ENCODE data around the gene PLA2G6.

Gene PLA2G6

DNA sequence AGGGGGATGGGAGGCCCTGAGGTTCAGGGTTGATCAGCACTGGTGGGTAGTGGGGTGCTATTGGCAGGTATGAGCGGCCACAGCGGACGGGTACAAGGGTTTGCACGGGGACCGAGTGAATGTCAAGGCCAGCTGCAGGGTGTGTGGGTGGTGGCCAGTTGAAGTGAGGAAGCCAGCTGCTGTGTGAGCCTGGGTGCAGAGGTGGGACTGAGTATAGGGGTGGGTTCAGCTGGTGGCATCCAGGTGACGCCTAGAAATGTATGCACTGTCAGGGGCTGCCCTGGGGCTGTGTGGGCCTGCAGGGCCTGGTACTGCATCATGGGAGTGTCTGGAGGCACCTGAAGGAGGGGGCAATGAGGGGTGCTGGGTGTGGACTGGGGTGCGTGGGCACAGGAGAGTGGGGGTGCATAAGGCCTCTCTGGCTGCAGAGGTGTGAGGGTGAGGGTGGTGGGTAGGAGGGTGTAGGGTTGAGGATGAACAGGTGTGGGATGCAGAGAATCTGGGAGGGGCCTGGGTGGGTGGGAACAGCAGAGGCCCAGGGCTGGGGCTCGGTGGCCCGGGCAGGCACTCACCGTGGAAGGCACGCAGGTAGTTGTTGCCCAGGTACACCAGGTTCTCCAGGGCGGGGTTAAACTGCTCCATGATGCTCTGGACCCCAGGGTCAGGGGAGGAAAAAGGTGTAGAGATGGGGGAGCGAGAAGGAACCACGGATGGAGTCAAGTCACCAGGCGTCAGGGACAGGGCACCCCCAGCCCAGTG, 72.9 kb downstream of the PLA2G6 start:
- DNase-seq, result no peak

DNA sequence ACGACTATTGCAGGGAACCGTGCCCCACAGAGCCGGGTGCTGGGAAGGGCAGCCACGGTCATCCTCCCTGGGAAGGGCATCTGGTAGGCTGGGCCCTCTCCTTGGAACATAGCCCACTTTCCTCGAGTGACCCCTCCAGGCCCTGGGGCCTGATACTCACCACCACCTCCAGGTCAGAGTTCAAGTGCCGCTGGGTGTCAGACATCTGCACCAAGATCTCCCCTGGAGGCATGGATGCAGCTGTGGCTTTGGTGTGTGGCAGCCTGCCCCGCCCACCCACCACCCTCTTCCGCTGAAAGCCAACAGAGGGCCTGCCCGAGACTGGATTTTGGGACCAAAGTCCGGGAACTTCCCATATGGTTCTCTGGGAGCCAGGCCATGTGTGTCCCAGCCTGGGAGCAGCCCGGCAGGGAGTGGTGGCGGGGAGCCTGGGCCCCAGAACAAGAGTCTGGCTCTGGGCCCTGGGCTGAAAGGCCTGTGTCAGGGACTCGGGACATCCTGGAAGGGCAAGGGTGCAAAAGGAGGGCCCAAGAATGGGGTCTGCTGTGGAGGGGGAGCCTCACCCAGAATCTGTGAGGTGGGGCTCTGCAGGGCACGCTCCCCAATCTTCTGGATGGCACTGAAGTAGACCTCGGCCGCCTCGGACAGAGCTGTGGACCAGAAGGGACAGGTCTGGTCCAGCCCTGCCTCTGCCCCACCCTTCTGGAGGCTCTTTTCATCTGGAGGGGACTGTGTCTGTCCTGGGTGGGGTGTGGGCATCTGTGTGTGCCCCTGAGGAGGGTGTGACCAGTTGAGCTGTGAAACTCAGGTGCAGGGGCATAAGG, 73.7 kb downstream of the PLA2G6 start:
- no peak for DNase-seq

DNA sequence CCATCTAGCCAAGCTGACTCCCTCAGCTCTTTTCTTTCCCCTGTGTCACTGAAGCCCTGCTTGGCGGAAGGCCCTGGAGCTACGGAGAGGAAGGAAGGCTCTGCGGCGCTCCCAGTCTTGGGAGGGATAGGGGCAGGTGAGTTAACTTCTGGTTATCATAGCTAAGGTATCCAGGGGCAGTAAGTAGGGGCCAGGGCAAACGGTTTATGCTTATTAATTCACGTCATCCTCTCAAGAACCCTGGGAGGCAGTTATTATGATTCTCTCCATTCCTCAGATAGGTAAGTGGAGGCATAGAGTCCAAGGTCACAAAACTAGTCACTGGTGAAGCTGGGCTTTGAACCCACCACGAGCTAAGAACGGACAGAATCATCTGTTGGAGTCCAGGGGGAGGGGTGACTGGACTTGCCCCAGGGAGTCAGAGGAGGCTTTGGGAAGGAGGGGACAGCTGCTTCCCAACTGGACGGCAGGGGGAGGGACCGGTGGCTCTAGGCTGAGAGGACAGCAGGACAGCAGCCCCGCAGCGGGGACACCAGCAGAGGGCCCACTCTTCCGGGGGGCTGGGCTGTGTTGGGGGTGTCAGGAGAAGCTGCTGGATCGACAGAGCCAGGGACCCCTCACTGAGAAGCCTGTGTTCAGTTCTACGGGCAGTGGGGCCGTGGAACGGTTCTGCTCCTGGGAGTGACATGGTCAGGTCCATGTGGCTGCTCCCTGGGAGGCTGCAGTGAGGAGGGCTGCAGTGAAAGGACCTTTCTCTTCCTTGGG, 74.6 kb downstream of the PLA2G6 start:
- no peak for DNase-seq

DNA sequence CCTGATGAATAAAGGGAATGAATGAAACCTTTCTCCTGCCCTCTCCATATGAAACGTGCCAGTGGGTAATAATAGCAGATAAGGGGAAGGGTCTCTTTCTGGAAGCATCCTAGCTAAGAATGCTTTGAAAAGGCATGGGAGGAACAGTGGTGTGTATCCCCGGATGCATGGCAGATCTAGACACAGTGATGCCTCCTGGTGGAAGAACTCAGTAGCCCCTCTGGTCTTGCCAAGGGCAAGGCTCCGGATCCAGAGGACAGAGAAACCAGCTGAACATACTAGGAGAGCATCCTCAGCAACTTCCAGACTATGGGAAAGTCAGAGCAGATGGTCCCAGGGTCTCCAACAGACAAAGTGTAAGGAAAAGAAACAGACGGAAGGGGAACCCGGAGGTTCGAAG, 77.5 kb downstream of the PLA2G6 start:
- no peak for DNase-seq

DNA sequence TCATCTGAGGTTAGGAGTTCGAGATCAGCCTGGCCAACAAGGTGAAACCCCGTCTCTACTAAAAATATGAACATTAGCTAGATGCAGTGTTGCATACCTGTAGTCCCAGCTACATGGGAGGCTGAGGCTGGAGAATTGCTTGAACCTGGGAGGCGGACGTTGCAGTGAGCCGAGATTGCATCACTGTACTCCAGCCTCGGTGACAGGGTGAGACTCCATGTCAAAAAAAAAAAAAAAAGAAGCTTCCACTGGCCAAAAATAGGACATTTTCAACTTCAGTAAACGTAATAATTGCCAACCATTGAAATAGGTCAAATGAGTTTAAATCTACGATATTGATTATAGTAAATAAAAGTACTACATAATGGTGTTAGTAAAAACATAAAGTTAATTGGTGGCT, 78.0 kb downstream of the PLA2G6 start:
- DNase-seq, result no peak

DNA sequence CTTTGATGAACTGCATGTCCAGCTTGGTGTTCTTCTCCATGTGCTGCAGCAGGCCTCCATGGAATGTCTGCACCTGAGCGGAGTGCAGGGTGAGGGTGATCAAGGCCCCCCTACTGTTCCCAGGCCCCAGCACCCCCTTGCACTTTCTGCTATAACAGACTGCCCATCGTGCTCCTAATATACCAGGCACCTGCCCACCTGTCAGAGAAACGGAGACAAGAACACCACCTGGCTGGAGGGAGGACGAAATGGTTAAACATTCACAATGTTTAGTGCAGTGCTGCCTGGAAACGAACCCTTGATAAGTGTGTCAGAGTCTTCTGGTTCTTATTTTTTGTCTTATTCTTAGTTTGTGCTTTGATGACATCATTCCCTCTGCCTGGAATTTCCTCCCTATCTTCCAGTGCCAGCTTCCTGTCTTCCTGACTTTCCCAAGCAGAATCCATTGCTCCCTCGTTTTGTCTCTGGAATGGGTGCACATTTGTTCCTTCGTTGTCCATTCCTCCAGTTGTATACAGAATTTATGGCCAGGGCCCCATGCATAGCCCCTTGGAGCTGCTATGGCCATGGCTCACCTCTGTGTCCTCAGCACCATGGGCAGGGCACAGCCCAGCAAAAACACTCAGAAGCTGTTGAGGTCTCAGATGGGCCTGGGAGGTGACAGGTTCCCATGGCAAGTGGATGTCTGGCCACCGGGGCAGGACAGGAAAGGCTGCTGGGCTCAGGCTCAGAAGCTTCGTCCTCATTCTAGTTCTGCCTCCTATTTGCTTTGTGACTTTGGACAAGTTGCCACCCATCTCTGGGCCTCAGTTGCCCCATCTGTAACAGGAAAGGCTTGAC, 83.0 kb downstream of the PLA2G6 start:
- no peak for DNase-seq

DNA sequence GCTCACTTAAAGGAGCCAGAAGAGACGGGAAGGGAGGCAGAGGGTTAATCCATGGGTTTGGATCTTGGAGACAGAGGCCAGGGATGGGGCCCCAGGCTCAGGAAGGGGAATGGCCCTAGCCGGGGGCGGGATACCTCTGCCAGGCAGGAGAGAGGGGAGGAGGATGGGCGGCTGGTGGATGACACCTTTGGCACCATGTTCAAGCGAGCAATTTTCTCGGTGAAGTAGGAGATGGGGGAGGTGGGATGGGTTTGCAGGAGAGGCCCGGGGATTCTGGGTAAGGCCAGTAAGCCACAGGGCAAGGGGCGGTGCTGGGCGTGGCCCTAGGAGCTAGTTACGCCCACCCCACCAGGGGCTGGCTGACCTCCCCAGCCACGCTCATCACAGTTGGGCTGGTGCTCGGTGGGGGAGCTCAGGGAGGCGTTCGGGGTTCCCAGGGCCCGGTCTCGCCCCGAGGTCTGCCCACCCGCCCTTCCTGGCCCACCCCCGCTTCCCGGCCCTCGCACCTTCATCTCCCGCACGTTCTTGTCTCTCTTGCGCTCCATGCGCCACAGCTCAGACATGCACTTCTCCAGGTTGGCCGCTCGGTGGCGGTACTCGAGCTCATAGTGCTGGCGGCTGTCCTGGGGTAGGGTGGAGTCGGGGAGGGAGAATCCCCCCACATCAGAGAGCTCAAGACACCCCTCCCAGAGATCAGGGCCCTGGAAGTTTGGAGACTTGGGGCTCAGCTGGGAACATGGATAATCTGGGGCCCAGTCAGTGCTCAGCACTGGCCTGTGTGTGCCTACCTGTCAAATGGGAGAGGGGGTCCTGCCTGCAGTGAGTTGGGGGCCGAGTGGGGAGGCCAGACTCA, 83.8 kb downstream of the PLA2G6 start:
- DNase-seq, result no peak

DNA sequence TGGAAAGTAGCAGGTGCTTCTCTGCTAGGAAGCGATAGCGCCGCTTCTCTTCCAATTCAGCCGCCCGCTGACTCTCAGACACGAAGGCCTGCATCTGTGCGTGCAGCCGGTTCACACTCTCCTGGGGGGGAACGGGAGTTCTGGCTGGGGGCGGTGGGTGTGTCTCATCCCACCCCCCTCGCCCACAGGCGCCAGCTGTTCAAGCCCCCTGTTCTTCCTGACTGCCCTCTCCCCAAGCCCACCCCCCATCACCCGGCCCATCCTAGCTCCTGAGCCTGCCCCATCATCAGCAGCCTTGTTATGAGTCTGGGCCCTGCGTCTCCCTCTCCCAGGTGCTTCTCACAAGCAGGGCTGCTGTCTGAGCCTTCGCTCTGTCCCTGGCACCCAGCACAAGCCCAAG, 84.6 kb downstream of the PLA2G6 start:
- DNase-seq, result no peak

DNA sequence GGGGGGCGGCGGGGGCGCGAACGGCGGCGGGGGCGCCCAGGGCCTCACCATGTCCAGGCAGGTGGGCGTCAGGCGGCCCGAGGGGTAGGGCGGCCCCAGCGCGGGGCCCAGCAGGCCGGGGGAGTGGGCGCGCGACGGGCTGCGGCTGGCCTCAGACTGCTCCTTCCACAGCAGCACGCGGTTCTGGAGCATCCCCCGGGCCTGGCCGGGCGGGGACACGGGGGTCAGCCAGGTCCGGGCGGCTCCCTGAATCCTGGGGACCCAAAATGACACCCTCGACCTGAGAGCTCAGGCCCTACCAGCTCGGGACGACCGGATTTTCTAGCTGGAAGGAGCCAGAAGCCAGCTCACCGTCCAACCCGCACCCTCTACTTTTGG, 92.2 kb downstream of the PLA2G6 start:
- DNase-seq, result no peak

DNA sequence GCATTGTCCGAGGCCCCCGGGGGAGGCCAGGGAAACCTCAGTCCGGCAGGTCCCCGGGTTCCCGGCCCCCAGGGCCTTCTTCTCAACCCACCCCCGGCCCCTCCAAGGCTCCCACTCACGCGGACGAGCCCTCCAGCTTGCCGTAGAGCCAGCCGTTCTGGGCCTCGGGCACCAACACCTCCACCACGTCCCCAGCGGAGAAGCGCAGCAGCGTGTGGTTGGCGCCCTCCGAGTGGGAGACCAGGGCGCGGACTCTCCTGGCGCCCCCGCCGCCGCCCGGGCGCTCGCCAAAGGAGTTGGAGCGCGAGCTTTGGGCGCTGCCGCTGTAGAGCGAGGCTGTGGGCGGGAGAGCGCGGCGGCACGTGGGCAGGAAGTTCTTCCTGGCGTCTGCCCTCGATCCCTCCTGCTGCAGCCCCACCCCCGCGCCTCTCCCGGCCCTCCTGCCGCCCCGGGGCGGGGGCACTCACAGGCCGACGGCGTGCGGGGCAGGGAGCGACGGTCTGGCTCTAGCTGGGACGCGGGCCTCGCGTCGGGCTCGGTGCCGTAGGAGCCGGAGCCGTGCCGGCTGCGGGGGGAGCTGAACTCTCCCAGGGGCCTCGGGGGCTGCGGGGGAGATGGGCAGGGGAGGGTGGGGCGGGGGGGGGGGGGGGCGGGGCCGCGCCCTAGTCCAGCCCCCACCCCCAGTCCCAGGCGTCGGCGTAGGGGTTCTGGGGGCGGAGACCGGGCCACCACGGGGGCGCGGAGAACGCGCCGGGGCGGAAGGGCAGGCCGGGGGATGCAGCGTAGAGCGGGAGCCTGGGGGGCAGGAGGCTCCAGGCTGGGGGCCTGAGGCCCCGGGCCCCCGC, 92.8 kb downstream of the PLA2G6 start:
- no peak for DNase-seq

DNA sequence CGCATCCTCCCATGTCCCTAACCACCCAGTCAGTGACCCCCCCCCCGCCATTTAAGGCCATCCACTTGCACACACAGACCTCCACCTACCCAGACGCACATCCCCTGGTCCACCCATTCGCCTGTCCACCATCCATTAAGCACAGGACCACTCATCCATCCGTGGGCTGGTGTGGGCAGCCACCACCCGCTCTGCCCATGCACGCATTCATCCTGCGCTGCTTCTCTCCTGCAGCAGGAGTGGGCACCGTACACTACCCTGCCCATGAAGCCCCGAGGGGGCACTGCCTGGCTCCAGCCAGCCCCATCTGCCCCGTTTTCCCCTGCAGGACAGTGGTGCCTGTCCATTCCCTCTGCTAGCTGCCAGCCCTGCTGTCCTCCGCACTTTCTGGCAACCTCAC, 93.8 kb downstream of the PLA2G6 start:
- DNase-seq, result no peak

DNA sequence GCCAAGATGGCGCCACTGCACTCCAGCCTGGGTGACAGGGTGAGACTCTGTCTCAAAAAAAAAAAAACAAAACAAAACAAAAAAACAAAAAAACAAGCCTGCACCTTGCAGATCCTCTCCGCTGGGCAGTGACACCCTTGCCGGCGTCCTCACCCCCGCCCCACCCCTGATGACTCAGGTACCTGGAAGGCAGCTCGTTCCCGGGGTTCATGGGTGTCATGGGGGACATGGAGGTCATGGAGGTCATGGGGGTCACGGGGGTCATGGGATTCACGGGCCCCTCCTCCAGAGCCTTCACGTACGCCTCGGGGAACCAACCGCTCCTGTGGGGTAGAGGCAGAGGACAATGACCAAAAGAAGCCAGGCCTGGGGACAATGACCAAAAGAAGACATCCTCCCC, 94.7 kb downstream of the PLA2G6 start:
- no peak for DNase-seq

DNA sequence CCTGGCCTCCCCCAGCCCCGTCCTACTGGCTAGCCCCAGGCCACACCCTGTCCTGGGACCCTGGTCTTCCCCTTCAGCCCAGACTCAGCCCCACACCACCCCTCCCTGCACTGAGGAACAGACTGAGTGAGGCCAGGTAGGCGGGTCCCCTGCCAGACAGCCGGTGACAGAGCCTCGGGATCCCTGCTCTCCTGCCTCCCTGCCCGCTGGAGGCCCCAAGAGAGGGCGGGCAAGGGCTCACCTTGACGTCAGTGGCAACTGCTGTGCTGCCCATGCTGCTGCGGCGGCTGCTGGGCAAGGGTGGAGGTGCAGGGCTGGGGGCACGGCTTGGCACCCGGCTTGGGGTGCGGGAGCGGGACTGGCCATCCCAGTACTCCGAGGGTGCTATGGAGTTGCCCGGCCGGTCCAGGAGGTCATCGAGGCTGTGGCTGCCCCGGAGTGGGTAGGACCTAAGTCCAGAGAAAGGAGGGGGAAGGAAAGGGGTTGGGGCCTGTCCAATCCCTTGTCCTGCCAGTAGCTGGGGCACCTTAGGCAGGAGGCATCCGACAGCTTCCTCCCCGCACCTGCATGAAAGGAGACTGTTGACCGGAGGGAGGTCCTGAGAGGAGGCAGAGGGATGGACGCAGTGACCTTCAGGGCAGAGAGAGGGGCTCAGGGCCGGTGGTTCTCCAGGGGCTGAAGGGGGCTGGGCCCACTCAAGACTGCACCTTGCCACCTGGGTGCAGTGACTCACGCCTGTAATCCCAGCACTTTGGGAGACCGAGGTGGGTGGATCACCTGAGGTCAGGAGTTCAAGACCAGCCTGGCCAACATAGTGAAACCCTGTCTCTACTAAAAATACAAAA, 95.4 kb downstream of the PLA2G6 start:
- DNase-seq, result no peak

DNA sequence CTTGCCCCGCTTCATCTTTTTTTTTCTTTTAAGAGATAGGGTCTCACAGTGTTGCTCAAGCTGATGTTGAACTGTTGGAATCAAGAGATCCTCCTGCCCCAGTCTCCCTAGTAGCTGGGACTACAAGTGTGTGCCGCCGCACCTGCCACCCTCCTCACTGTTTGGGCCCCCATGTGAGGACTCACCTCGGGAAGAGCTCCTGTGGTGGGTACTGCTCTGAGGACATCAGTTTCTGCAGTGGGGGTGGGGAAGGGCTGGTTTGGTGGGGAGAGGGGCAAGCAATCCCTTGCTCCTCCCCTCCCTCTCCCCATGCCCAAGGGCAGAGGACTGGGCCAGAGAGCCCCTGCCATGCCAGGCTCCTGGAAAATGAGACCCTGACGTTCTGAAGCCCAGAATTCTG, 96.1 kb downstream of the PLA2G6 start:
- no peak for DNase-seq

DNA sequence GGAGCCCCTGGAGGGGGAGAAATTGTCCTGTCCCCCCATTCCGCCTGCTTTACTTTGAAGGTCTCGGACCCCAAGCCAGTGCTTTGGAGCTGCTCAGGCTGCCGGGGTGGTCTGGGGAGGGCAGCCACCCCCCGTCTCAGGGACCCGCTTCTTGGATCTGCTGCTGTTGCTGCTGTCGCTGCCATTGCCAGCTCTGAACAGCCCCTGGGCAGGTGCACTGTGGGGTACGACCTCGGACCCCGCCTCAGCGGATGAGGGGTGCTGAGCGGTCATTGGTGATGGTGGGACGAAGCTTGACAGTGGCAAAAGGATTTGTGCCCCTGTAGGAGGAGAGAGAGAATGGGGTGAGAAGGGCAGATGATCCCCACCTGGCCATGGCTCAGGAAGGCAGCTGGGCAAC, 96.6 kb downstream of the PLA2G6 start:
- DNase-seq, result no peak

DNA sequence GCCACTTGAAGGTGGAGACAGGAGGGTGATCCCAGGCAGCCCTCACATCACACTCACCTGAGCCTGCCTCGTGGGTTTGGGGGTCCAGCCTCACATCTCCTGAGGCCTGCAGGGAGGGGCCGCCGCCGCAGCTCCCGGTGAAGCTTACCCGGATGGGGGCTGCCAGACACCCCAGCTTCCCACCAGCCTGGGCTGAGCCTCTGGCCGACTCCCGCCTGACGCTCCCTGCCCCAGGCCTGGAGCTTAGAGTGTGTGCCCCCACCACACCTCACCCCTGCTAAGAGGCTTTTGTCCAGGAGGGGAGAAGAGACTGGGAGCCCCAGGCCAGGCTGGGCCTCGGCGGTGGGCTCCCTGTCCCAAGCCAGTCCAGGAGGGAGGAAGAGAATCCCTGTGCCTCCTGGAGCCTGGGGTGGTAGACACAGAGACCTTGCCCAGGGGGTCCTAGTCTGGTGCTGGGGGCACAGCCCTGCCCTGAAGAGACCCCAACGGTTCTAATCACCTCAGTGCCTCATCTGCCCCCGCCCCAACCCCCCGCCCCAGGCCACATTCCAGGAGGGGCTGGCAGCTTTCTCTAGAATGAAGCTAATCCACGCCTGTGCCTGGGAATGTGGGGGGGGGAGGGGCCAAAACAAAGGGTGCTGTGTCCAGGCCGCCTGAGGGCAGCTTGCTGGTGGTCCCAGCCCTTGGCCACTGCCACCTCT, 97.5 kb downstream of the PLA2G6 start, which contains the start of gene SLC16A8:
Gene SLC16A8, minus strand, starts transcription at position 254 of the 701 bp plus-strand sequence. CDS start 1,311 bp downstream, outside the sequence.
- DNase-seq, result no peak

DNA sequence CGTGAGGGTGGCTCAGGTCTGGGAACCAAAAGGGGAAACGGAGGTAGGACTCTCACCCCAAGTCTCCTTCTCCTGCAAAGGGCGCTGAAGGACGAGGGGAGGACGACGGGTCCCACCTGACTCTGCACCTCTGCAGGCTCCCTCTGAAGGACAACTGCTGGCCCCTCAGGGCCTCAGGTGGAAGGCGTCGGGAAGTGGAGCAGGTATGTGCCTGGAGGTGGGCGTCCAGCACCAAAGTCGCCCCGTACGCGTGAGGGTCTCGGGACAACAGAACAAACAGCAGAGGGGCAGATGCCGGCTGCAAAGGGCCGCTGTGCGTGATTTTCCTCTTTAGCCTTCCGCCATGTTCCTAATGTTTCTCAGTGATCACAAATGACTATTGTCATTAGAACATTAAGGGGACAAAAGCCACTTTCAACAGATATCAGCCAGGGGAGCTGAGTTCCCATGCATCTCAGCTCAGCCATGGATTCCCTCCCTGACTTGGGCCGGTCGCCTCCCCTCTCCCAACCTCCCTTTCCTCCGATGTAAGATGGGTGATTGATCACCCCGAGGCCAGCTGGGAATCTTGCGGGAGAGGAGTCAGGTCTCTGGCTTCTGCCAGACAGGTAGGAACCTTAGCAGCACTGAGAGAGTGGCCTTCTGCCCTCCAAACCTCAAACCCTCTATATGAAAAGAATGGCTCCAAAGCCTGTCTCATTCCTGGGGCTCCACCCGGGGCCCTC, 98.5 kb downstream of the PLA2G6 start:
- DNase-seq, result no peak

Data from SIG-M5 (cell line).